Dendritic cell treated with granulocyte-macrophage colony-stimulating factor and Interleukin-4, amounts not matched to agents 40 ng/mL and 50 ng/mL, for 4 days (primary cell): ENCODE data around the gene HAPLN3.

Experiments used
- H3K27ac Mint-ChIP-seq: one replicate; pipeline ENCODE4 v1.8.0; 2022; ENCODE audit warnings: mild to moderate bottlenecking, mixed read lengths
- H3K27me3 Mint-ChIP-seq: one replicate; pipeline ENCODE4 v1.8.0; 2022; ENCODE audit warnings: mild to moderate bottlenecking, mixed read lengths
- H3K36me3 Mint-ChIP-seq: one replicate; pipeline ENCODE4 v1.8.0; 2022; ENCODE audit warnings: low read depth, mixed read lengths
- H3K4me1 Mint-ChIP-seq: one replicate; pipeline ENCODE4 v1.8.0; 2022; ENCODE audit warnings: low read depth, mixed read lengths
- H3K4me3 Mint-ChIP-seq: one replicate; pipeline ENCODE4 v1.8.0; 2022; ENCODE audit warnings: mild to moderate bottlenecking, moderate library complexity, mixed read lengths
- H3K9me3 Mint-ChIP-seq: one replicate; pipeline ENCODE4 v1.8.0; 2022; ENCODE audit warnings: mixed read lengths
- intact Hi-C: fragments of 100-400 bp; cut with micrococcal nuclease; formaldehyde crosslinking; loops from one replicate; pipeline ENCODE4 v1.15.0; 2022

HAPLN3 gene

GRCh38 chr15:88896333-88897033, 1.1 kb upstream of the HAPLN3 start:
- Mint-ChIP-seq H3K27me3 (peaks cover 48% of the 10 kb centered on the region), H3K36me3 (no peaks in the 10 kb centered on the region), H3K4me1 (peaks cover 23% of the 10 kb centered on the region), H3K9me3 (no peaks in the 10 kb centered on the region), H3K4me3 (no peak overlapping the region), H3K27ac (no peak overlapping the region)
- intact Hi-C loops, result no loop called here

- H3K4me3 Mint-ChIP-seq, result peak overlapping the region; percentile 37
- H3K4me1 Mint-ChIP-seq, result peaks cover 28% of the 10 kb centered on the region
- intact Hi-C loops, result no loop called here
- H3K36me3 Mint-ChIP-seq, result no peaks in the 10 kb centered on the region
- H3K9me3 Mint-ChIP-seq, result no peaks in the 10 kb centered on the region
- no peak overlapping the region for H3K27ac Mint-ChIP-seq
- H3K27me3 Mint-ChIP-seq, result peaks cover 48% of the 10 kb centered on the region
Measured at GRCh38 chr15:88894348-88894818, 961 bp downstream of the HAPLN3 start.

DNA sequence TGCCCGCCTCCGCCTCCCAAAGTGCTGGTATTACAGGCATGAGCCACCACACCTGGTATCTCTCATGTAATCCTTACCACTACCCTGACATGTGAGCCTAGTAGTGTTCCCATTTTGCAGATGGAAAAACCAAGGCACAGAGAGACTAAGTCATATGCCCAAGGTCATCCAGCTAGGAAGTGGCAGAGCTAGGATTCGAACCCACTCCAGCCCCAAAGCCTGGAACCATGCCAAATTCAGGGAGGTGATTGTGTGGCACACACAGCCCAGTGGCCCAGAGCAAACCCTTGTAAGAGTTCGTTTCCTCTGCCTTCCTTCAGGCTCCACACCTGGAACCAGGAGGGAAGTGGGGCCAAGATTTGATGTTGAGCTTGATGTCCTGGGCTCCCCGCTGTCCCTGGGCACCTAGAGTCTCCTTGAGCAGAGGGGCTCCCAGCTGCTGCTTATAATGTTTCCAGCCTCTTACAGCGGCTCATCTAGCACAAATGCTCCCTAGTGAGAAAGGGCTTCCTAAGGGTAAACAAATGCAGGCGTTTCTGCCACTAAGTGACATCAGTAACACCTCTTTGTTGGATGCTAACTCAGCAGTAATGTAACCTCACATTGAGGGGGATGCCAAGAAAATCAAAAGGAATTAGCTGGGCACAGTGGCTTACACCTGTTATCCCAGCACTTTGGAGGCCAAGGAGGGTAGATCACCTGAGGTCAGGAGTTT, 3.6 kb downstream of the HAPLN3 start:
- Mint-ChIP-seq H3K4me3 (no peak overlapping the region), H3K4me1 (peaks cover 19% of the 10 kb centered on the region), H3K36me3 (no peaks in the 10 kb centered on the region), H3K27ac (no peak overlapping the region), H3K27me3 (peaks cover 39% of the 10 kb centered on the region), H3K9me3 (no peaks in the 10 kb centered on the region)
- intact Hi-C loops, result no loop called here

- intact Hi-C loops, result no loop called here
- no peaks in the 10 kb centered on the region for H3K9me3 Mint-ChIP-seq
- peaks cover 29% of the 10 kb centered on the region for H3K27me3 Mint-ChIP-seq
- H3K4me1 Mint-ChIP-seq, result peaks cover 14% of the 10 kb centered on the region
- H3K4me3 Mint-ChIP-seq, result no peak overlapping the region
- H3K27ac Mint-ChIP-seq, result no peak overlapping the region
- no peaks in the 10 kb centered on the region for H3K36me3 Mint-ChIP-seq
Measured at GRCh38 chr15:88890495-88890894, 4.8 kb downstream of the HAPLN3 start.

DNA sequence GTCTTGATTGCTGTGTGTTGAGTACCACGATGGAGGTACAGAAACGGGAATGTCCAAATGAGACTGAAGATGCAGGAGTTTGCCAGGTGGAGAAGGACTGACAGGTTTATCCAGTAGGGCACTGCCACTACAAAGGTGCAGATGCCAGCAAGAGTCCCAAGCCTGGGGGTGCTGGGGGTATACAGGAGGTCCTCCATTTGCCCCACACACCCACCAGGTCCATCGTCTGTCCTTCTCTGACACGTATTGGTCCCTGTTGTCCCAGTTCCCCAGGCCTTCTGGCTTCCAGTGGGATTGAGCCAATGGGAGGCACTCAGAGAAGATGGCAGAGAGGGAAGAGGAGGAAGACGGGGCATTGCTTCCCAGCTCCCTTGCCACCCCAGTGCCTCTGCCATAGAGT, 6.6 kb downstream of the HAPLN3 start:
- H3K4me1 Mint-ChIP-seq, result peaks cover 5% of the 10 kb centered on the region
- H3K9me3 Mint-ChIP-seq, result no peaks in the 10 kb centered on the region
- H3K4me3 Mint-ChIP-seq, result no peak overlapping the region
- peaks cover 13% of the 10 kb centered on the region for H3K27me3 Mint-ChIP-seq
- H3K27ac Mint-ChIP-seq, result no peak overlapping the region
- intact Hi-C loops, result no loop called here
- H3K36me3 Mint-ChIP-seq, result no peaks in the 10 kb centered on the region

- Mint-ChIP-seq H3K27me3 (peaks cover under 1% of the 10 kb centered on the region), H3K36me3 (no peaks in the 10 kb centered on the region), H3K4me1 (peaks cover 5% of the 10 kb centered on the region), H3K9me3 (no peaks in the 10 kb centered on the region), H3K4me3 (no peak overlapping the region), H3K27ac (no peak overlapping the region)
- intact Hi-C loops, result no loop called here
Measured at GRCh38 chr15:88887068-88887580, 8.2 kb downstream of the HAPLN3 start.

- Mint-ChIP-seq H3K4me3 (no peak overlapping the region), H3K36me3 (no peaks in the 10 kb centered on the region), H3K27ac (no peak overlapping the region), H3K4me1 (no peaks in the 10 kb centered on the region), H3K9me3 (no peaks in the 10 kb centered on the region), H3K27me3 (no peaks in the 10 kb centered on the region)
- intact Hi-C loops, result no loop called here
Measured at GRCh38 chr15:88882785-88883184, 12.6 kb downstream of the HAPLN3 start.

- intact Hi-C loops, result no loop called here
- no peaks in the 10 kb centered on the region for H3K9me3 Mint-ChIP-seq
- H3K27ac Mint-ChIP-seq, result no peak overlapping the region
- no peaks in the 10 kb centered on the region for H3K4me1 Mint-ChIP-seq
- no peak overlapping the region for H3K4me3 Mint-ChIP-seq
- no peaks in the 10 kb centered on the region for H3K27me3 Mint-ChIP-seq
- H3K36me3 Mint-ChIP-seq, result no peaks in the 10 kb centered on the region
Measured at GRCh38 chr15:88881775-88882174, 13.6 kb downstream of the HAPLN3 start.

- H3K4me3 Mint-ChIP-seq, result no peak overlapping the region
- H3K36me3 Mint-ChIP-seq, result no peaks in the 10 kb centered on the region
- H3K4me1 Mint-ChIP-seq, result no peaks in the 10 kb centered on the region
- no peak overlapping the region for H3K27ac Mint-ChIP-seq
- intact Hi-C loops, result no loop called here
- H3K9me3 Mint-ChIP-seq, result no peaks in the 10 kb centered on the region
- H3K27me3 Mint-ChIP-seq, result no peaks in the 10 kb centered on the region
Measured at GRCh38 chr15:88880944-88881740, 14.2 kb downstream of the HAPLN3 start.

DNA sequence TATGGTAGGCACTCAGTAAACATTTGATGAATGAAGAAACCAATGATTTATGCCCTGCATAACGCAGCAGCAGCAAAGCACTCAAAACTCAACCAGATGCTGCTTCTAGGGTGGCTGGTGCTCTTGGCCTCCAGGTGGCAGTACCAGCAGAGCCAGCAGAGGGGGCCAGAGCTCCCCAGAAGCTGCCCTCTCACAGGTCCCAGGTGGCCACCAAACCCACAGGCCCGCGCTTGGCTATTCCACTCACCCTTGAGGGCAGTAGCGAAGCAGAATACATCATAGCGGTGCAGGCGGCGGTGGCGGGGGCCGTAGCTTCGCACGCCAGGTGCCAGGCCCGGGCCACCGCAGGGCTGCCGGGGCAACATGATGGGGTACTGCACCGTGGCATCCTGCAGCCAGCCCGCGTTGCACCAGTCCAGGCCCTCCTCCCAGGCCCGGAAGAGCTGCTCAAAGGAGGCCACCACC, 16.6 kb downstream of the HAPLN3 start:
- no peak overlapping the region for H3K4me3 Mint-ChIP-seq
- H3K4me1 Mint-ChIP-seq, result no peaks in the 10 kb centered on the region
- H3K27me3 Mint-ChIP-seq, result no peaks in the 10 kb centered on the region
- H3K9me3 Mint-ChIP-seq, result no peaks in the 10 kb centered on the region
- intact Hi-C loops, result no loop called here
- H3K27ac Mint-ChIP-seq, result no peak overlapping the region
- no peaks in the 10 kb centered on the region for H3K36me3 Mint-ChIP-seq

- no peaks in the 10 kb centered on the region for H3K4me1 Mint-ChIP-seq
- H3K27me3 Mint-ChIP-seq, result no peaks in the 10 kb centered on the region
- H3K9me3 Mint-ChIP-seq, result no peaks in the 10 kb centered on the region
- no peak overlapping the region for H3K27ac Mint-ChIP-seq
- no peak overlapping the region for H3K4me3 Mint-ChIP-seq
- intact Hi-C loops, result no loop called here
- H3K36me3 Mint-ChIP-seq, result no peaks in the 10 kb centered on the region
Measured at GRCh38 chr15:88877906-88878305, 17.4 kb downstream of the HAPLN3 start.

- no peaks in the 10 kb centered on the region for H3K9me3 Mint-ChIP-seq
- H3K4me1 Mint-ChIP-seq, result no peaks in the 10 kb centered on the region
- H3K36me3 Mint-ChIP-seq, result no peaks in the 10 kb centered on the region
- no peaks in the 10 kb centered on the region for H3K27me3 Mint-ChIP-seq
- no peak overlapping the region for H3K4me3 Mint-ChIP-seq
- no peak overlapping the region for H3K27ac Mint-ChIP-seq
- intact Hi-C loops, result no loop called here
Measured at GRCh38 chr15:88877415-88877814, 17.9 kb downstream of the HAPLN3 start.

GRCh38 chr15:88876573-88876972, 18.8 kb downstream of the HAPLN3 start:
- peaks cover 2% of the 10 kb centered on the region for H3K27me3 Mint-ChIP-seq
- no peaks in the 10 kb centered on the region for H3K36me3 Mint-ChIP-seq
- no peak overlapping the region for H3K4me3 Mint-ChIP-seq
- no peaks in the 10 kb centered on the region for H3K9me3 Mint-ChIP-seq
- intact Hi-C loops, result no loop called here
- no peak overlapping the region for H3K27ac Mint-ChIP-seq
- no peaks in the 10 kb centered on the region for H3K4me1 Mint-ChIP-seq

DNA sequence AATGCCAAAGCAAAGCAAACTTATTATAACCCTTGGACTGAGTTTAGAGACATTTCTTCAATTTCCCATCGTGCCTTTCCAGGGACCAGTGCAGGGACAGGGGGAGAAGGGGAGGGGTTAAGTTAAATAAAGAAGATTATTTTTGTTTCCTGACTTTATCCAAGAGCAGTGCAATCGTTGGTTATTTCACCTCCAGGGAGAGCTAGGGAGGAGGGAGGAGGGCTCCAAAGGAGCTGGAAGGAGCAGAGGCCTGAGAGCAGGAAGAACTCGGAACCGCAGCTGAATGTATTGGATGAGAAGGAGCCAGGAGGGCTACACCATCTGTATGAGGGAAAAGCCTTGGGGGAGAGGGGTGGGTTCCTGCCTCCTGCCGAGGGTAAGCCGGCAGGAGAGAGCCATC, 20.7 kb downstream of the HAPLN3 start:
- Mint-ChIP-seq H3K36me3 (no peaks in the 10 kb centered on the region), H3K4me3 (no peak overlapping the region)

More for the DNA sequence above, 20.7 kb downstream of the HAPLN3 start:
- no peaks in the 10 kb centered on the region for H3K4me1 Mint-ChIP-seq
- peaks cover 10% of the 10 kb centered on the region for H3K27me3 Mint-ChIP-seq
- intact Hi-C loops, result no loop called here
- no peaks in the 10 kb centered on the region for H3K9me3 Mint-ChIP-seq
- H3K27ac Mint-ChIP-seq, result no peak overlapping the region
